ENCODE measurements around the gene GMPS.
"Not testable (repeated sequence)": the region's sequence is repeated elsewhere in the genome, so short reads cannot be mapped to it uniquely, and the experiment has no call there.

Gene GMPS

DNA sequence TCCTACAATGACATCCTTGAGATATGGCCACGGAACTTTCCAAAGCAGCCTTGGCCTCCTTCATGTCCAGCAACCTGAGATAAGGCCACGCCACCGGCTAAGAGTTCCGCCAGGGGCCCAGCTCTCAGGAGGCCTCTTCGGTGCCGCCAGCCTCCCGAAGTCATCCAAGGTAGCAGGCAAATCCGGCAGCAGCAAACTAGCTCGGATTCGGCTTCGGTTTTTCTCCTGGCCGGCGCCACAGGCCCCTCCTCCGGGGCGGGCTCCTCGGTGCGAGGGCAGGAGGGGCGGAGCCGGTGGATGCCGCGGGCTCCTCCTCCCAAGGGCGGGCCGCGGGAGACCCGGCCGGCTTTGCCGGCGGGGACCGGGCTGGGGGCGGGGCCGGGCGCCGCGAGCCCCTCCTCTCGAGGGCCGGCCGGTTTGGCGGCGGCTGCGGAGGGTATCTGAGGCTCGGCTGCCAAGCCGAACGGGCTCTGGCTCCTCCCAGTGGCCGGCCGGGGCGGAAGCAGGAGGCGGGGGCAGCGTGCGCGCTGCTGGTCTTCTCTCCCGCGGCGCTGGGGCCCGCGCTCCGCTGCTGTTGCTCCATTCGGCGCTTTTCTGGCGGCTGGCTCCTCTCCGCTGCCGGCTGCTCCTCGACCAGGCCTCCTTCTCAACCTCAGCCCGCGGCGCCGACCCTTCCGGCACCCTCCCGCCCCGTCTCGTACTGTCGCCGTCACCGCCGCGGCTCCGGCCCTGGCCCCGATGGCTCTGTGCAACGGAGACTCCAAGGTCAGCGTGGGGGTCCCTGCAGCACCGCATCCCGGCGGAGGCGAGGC, at the start of gene GMPS:
Gene GMPS, plus strand, starts transcription at position 518 of the 812 bp plus-strand sequence. Its CDS starts 221 bp downstream, at position 739.
- DNase-seq: peak; percentile 90 to 96 (median 94)

GRCh38 chr3:155828490-155829098, 41.9 kb upstream of the GMPS start:
- DNase-seq: not testable (repeated sequence)

- DNase-seq: no peak
Observed at GRCh38 chr3:155835341-155836071, 34.9 kb upstream of the GMPS start.

DNA sequence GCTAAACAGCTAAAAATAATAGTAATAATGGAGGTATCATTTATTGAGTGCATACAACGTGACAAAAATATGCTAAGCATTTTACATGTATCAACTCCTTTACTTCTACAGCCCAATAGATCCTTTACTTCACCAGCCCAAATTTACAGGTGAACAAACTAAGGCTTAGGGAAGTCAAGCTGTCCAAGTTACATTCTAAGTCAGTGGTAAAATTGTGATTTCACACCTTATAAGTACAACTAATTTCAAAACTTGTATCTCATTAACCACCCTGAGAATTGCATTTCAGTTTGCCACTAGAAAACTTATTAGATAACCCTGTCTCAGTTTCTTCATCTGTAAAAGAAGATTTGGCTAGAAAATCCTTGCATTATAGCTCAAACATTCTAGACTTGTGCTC, 26.9 kb upstream of the GMPS start:
- no peak for DNase-seq

DNA sequence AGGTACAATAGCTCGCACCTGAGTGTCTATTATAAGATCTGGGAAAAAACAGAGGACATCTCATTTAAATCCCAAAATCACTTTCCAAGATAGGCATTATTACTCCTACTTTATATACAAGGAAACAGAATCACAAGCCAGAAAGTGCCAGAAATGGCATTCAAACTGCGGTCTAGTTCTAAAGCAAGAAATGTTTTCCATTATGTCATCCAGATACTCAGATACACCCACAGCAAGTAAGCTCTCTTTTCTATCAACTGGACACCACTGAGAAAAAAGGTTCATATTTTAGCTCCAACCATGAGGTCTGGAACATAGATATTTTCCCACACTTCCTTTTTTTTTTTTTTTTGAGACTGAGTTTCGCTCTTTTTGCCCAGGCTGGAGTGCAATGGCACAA, 24.3 kb upstream of the GMPS start:
- no peak for DNase-seq

DNA sequence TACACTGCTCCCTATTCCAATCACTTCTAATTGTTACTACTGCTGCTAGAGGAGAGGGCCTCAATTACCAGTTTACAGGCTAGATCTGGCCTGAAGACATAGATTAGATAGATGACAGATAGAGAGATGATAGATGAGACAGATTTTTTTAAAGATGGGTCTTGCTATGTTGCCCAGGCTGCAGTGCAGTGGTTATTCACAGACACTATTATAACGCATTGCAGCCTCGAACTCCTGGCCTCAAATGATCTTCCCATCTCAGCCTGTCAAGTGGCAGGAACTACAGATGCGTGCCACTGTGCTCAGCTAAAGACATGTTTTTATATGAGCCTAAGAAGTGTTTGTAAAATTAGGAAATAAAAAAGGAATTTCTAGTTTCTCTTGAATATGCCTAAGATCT, 22.5 kb upstream of the GMPS start:
- DNase-seq: no peak

- not testable (repeated sequence) for DNase-seq
Observed at GRCh38 chr3:155849404-155849803, 21.0 kb upstream of the GMPS start.

GRCh38 chr3:155852341-155852740, 18.1 kb upstream of the GMPS start:
- DNase-seq: no peak

GRCh38 chr3:155853214-155854140, 17.0 kb upstream of the GMPS start:
- peak in 2 of 6 experiments; percentile 16 to 46 for DNase-seq

DNA sequence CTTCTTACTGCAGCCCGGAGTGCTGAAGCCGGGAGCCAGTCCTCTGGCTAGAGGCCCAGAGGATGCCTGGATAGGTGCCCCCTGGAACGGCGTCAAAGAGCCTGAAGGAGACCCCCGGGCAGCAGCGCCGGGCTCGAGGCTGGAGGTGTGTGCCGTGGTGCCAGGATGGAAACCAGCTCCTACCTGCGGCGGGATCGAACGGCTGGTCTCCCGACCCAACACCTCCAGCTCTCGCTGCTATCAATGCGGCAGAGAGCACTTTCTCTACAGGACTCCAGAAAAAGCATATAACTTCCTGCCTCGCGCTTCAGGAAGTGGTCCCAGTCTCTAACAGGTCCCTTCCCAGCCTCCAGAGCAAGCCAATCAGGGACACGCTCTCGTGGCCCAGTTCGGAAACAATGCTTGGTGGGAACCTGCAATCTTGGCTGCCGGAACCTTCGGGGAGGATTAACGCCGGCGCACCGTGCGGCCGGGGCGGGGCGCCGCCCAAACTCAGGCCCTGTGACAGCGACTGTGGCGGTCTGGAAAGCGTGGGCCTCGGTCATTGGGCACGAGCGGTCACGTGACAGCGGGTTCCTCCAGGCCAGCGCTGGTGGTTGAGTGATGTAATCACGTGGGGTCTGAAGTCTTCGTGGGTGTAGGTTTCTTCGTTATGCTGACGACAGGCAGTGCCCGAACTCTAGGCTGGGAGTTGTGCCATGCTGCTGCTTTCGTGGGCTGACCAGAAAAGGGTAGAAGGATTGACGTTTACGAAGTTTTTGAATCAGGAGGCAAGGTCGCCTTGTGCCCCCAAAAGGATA, 16.1 kb upstream of the GMPS start, which contains the start of gene SLC33A1:
Gene SLC33A1, minus strand, starts transcription at position 287 of the 800 bp plus-strand sequence. CDS start 430 bp downstream, outside the sequence.
- peak; percentile 96 to 99 (median 98) for DNase-seq

GRCh38 chr3:155859859-155860258, 10.6 kb upstream of the GMPS start:
- peak in 1 of 6 experiments; percentile 10 for DNase-seq

- DNase-seq: not testable (repeated sequence)
Observed at GRCh38 chr3:155860424-155860823, 10.0 kb upstream of the GMPS start.

GRCh38 chr3:155861476-155862183, 8.8 kb upstream of the GMPS start:
- DNase-seq: no peak

- DNase-seq: peak in 4 of 6 experiments; percentile 4 to 44 (median 30)
Observed at GRCh38 chr3:155862290-155862982, 8.0 kb upstream of the GMPS start.

DNA sequence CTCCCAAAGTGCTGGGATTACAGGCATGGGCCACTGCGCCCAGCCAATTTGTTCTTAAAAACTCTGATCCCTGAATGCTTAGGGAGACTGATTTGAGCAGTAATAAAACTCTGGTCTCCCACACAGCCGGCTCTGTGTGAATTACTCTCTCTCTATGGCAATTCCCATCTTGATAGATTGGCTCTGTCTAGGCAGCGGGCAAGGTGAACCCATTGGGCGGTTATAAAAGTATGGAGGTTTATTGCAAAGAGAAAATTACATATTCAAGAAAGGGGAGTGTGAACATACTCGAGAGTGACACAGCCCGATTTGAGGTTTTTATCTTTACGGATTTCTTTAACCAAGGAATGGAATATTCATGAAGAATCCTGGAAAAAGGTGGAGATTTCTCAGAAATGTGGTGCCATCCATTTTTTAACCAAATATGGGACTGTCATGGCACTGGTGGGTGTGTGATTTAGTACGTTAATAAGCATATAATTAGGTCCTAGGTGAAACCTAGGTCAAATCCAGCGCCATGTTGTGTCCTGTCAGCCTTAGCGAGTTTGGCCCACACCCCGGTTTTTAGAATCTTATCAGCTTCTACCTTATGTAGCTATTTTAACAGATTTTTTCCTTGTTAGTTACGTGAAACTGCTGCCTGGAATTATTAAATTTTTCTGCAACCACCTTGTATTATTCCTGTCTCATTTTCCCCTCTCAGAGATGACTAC, 7.2 kb upstream of the GMPS start:
- DNase-seq: no peak

GRCh38 chr3:155869691-155870090, 759 bp upstream of the GMPS start:
- no peak for DNase-seq

GRCh38 chr3:155870945-155871745, 695 bp downstream of the GMPS start:
- DNase-seq: peak in 4 of 6 experiments; percentile 17 to 39 (median 36)

- DNase-seq: peak in 1 of 6 experiments; percentile 33
Observed at GRCh38 chr3:155871746-155872158, 1.3 kb downstream of the GMPS start.

Data from stimulated activated naive CD4-positive, alpha-beta T cell (primary cell).